Cardiac septum (tissue), 1 donor: ENCODE measurements around the gene GPM6B. TPM values are rescaled to one million over a fixed set of nuclear protein-coding genes. Genes with fewer than 3 reads are reported as not detected.

Source experiments
- DNase-seq: peaks from one replicate; pipeline ENCODE4 v3.0.0-alpha.2; 2020; ENCODE audit warnings: low spot score
- intact Hi-C: fragments of 100-400 bp; cut with DNase I; formaldehyde crosslinking; loops from one replicate; pipeline ENCODE4 v1.14.0; 2022
- total RNA-seq: library from RNA; stranded (reverse); fragmentation: NEBNext Ultra II Directional; extraction: Animal tissue kit (Norgen Biotek cat#: 25700); gene quantifications from one replicate; pipeline ENCODE4 v1.2.1, GENCODE V29; 2021
- donor health status: DM: no; HTN: no; CAD: no.

Gene GPM6B
- total RNA-seq, 1 donor from 2014 or later: 2.0 TPM

DNA sequence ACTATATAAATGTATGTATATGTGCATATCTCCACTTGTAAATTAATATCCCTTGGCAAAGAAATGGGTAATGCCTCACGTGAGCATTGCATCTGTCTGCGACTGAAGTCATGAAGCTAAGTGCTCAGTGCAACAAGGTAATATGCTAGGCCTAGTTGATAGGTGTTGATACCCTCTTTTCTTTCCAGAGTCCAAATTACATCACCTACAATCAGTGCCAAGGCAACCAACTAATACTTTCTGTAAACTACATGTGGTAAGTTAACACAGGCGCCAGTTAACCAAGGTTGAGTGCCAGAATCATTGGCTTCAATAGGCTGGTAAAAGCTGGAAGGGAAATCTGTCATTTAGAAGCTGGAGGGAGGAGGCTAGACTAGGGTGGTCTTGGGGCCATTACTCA is 41.1 kb downstream of the GPM6B start:
- intact Hi-C loops: no loop called here
- DNase-seq: no peak

DNA sequence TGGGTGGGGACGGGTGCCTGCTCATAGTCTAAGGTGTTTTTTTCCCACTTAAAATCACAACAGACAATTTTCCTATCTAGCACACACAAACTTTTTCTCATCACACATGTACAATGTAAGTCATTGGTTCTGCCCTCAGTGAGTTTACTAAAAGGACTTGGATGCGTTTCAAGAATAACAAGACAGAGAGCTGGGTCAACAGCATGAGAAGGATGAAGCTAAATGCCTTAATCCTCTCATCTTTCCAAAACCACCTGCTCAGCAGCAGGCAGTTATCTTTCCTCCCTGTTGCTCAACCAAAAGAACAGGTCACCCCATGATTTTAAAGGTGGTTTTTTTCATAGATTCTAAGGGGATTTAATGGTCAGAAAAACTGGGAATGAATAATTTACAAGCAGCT is 42.2 kb downstream of the GPM6B start:
- intact Hi-C loops: no loop called here
- DNase-seq: no peak

DNA sequence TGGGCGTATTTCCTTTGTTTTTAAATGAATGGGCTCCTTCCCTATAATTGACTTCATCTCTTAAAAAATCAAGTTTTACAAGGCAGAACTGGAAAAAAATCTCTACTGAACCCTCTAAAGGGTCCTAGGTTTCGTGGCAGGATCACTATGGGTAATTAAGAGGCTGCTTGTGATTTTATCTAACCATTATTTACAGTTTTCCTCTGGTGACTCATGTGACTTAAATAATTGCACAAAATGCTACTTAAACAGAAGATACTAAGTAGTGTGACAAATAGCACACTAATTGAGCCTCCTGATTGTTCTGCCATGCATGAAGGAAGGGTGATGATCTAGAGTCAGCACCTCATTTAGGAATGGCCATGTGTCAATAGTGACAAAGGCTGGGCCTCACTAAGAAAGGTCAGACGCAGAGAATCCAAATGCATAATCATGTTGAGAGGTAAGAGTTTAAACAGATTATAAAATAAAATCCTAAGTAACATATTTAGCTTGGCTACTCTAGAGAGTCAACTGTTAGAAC is 46.8 kb downstream of the GPM6B start:
- no peak for DNase-seq
- intact Hi-C loops: no loop called here

DNA sequence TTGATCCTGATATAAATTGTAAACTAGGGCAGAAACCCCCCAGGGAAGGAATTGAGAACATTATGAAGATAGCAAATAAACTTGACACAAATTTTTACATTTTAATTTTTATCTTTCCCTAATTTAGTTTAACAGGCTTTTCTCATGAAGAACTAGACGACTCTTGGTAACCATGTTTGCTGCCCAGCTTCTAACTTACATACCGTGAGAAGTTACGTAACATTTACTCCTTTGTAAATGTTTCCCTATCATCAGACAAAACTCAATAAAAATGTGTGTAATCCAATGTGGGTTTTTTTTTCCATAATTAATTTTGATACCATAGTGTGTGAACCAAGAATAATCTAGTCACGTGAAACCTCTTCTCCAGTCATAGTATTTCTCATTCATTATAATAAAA is 48.0 kb downstream of the GPM6B start:
- no peak for DNase-seq
- intact Hi-C loops: no loop called here

DNA sequence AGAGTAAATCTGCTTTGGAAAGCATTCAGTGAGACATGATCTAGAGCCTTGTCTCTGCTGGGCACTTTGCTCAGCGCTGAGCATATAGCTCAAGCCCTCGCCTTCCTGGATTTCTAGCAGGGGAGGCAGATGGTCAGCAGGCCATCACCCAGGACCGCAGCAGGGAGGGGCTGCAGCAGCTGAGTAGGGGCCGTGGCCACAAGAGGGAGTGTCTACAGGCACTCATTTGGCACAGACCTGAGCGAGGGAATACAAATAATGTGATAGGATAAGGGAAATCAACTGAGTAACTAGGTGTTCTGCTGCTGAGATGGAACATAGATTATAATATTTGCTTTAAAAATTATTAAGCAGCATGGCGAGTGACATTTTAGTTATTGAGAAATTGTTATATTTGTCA is 52.1 kb downstream of the GPM6B start:
- DNase-seq: no peak
- intact Hi-C loops: no loop called here

DNA sequence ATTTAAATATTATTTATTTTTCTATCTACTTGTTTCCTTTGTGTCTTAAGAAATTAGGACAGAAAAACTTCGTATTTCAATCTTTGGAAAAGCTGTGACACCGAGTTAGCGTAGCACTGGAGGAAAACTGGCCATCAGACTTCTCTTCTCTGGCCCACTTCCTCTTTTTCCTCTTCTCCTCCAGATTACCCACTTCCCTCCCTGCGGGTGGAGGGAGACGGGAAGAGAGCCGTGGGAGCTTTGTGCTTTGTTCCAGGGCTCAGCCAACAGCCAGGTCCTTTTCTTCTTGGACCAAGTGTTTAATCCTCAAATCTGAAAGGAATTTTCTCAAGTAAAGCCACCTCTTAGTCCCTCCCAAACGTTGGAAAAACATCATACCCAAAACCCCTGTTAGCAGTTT is 52.6 kb downstream of the GPM6B start:
- intact Hi-C loops: no loop called here
- no peak for DNase-seq

DNA sequence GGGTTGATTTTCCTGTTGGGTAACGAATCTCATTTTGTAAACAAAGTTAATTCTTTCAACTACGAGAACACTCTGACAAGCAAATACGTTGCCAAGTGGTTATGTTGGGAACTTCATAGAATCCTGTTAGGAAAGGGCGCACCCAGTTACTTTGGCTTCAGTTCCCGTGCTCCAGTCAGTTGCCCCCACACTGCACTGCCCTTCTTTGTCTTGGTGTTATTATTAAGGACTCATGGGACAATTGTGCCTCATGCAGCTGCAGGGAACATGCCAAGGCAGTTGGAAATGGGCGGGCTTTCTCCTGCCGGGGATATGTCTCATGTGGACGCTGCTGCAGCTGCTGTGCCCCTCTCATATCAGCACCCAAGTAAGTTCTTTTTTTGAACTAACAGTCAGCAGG is 53.4 kb downstream of the GPM6B start:
- intact Hi-C loops: no loop called here

DNA sequence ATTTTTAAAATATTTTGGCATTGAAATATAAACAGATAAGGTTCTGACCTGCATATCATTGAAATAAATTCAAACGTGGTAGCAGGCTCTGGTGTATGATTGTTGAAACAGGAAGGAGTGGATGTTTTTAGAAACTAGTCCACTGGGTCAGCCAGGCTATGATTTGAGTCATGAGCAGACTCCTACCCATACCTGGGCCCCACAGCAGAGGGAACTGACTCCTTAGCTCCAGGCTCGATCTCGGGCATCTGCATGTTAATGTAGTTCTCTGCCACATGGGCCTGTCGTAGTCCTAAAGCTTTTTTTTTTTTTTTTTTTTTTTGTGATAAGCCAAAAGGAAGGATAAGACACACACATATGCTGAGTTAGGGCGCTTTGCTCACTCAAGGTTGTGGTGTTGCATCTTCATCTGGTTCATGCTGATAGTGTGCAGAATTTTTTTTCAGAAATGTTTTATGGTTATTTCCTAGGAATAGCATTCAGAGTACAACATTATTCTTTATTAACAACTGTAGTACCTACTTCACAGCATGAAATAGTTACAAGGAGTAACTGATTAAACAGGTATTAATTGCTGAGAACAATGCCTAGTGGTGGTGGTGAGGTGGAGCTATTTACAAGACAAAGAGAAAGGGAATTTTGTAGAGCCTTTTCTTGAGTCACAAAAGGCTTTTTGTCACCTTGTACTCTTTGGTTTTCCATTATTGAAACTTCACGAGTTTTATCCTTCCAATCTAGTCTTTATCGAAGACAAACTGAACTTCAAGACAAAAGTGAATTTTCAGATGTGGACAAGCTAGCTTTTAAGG is 55.1 kb downstream of the GPM6B start:
- intact Hi-C loops: no loop called here
- DNase-seq: no peak

More for the DNA sequence above, 53.4 kb downstream of the GPM6B start:
- DNase-seq: peak; percentile 77

DNA sequence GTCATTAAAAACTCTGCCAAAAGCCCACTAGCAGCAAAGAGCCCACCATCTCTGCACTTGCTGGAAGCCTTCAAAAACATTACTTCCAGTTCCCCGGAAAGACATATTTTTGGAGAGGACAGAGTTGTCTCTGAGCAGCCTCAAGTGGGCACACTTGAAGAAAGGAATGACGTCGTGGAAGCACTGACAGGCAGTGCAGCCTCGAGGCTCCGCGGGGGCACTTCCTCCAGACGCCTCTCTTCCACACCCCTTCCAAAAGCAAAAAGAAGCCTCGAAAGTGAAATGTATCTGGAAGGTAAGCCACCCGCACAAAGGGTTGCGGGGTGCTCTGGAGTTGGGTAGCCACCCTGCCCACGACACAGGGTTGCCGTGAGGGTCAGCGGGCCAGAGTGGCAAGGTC is 56.5 kb downstream of the GPM6B start:
- intact Hi-C loops: no loop called here
- no peak for DNase-seq

DNA sequence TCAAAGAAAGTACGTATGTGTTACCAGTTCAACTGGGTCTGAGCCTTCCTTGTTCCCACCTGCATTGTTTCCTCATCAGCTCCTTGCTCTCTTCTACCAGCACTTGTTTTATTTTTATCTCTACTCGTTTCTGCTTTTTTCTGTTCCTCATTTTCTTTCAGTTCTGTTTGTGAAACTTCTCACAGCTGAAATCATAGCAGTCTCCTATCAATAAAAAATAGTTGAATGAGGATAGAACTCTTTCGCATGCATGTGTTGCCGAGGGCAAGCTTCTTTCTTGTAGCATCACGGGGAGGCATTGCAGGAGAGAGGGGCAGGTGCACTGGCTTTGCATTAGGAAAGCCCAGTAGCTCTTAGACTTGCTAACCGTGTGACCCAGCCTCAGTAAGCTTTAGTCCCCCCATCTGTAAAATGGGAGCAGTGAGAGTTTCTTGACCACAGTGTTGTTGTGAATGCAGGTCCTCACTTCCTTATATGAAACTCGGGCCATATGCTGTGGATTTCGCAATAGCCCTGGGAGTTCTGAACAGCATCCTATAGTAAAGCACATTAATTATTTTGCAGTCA is 57.7 kb downstream of the GPM6B start:
- intact Hi-C loops: no loop called here
- DNase-seq: no peak

DNA sequence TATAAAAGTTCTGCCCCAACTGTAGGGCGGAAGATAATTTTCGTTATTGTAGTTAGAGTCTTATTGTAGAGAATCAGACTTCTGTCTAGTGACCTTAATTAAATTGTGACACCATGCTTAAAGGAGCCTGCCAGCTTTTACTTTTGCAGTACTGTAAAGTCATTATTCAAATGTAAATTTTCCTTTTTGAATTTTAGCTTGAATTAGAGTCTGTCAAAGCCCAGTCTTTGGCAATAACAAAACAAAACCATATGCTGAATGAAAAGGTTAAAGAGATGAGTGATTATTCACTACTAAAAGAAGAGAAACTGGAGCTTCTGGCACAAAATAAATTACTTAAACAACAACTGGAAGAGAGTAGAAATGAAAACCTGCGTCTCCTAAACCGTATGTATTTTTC is 60.5 kb downstream of the GPM6B start:
- DNase-seq: no peak
- intact Hi-C loops: no loop called here

DNA sequence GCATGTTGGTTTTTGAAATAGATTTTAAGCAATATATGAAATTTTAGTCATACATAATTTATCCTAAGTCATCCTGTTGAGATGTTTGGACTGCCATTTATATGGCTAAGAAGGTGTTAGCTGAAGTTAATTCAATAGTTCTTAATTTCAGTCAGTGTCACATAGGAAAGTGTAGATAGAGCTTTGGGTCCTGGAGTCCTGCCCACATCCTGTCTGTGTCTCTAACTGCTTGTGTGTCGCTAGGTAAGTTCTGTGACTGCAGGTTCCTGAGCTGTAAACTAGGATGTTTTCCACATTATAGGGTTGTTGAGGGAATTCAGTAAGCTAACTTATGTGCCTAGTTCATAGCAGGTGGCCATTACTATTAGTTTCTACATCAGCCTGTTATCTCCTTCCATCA is 61.6 kb downstream of the GPM6B start:
- intact Hi-C loops: no loop called here
- DNase-seq: no peak

DNA sequence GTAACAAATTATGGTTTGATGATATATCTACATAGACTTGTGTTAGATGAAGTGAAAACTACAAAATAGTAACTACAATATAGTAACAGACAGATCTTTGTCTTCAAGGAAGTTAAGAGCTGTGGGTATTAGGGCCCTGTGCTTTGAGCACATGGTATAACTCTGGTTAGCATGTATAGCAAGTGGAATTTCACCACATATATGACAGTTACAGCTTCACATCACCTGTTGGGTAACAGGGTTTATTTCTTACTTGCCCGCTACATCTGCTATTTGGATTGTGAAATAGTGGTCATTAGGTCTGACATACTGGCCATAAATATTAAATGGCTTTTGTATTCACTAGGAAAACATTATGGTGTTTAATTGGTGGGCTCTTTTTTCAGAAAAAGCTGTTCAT is 62.1 kb downstream of the GPM6B start:
- no peak for DNase-seq
- intact Hi-C loops: no loop called here

DNA sequence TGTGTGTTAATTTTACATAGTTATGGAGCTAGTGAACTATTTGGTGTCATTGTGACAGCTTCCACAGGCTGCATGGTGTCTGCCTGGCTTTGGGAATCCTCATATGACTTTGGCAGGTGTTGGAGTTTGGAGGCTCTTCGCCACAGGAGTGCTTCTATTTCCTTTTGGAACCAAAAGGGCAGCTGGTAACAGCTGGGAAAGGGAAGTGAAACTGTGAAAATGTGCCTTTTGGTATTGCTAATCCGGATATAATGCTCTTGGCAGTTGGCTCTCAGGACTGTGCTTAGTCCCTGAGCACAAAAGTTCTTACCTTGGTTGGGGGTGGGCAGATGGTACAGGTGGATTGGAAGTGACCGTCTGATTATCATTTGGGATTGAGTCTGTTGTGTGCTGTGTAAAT is 64.2 kb downstream of the GPM6B start:
- DNase-seq: no peak
- intact Hi-C loops: no loop called here

DNA sequence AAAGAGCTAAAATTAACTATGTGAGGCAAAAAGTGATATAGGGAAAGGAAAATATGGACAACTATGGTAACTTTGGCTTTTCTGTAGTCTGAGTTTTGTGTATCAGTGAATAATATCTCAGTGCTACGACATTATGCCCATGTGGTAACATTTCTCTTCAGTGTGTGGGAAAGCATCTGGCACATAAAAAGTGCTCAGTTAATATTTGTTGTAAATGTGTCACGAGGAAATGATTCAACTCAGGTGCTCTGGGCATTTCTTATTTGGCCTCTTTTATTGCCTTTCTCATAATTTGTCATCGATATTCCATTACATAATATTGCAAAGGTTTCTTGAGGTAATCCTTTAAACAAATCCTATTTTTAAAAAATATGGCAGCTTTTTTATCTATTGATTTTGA is 64.8 kb downstream of the GPM6B start:
- no peak for DNase-seq
- intact Hi-C loops: no loop called here

DNA sequence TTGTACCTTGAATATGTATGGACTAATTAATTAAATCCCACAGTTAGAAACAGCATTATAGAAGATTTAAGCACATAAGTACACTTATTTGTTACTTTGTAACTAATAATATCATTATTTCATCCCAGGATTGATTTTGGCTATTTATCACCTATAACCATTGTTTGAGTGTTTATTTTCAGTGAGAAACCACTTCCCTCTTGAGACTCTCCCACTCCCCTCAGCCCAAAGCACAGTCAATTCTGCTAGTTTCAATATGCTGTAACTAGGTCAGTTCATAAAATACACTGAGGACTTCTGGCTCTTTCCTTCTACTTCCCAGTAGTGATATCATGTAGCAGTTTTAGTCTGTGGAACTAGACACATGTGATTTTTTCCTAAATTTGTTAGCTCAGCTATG is 66.1 kb downstream of the GPM6B start:
- no peak for DNase-seq
- intact Hi-C loops: loop anchor here (2.0 kb wide), 1 partner anchor 282 kb away; no protein-coding TSS in a partner anchor

DNA sequence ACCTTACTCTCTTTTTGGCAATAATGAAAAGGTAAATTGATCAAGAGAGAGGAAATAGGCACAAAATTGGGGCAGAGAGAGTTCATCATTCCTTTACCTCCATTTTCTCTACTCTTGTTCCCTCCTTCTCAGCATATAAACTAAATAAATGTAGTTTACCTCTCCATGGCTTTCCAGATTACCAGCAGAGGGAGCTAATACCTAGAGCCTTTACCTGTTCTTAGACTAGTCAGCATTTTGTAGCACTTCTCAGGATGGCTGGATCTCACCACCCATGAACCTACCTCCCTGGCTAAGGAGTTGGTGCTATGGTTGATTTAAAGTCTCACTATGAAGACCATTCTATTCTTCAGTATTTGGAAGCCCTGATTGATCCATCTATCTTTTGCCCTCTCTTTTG is 66.7 kb downstream of the GPM6B start:
- intact Hi-C loops: loop anchor here (2.0 kb wide), 1 partner anchor 283 kb away; no protein-coding TSS in a partner anchor
- DNase-seq: no peak

DNA sequence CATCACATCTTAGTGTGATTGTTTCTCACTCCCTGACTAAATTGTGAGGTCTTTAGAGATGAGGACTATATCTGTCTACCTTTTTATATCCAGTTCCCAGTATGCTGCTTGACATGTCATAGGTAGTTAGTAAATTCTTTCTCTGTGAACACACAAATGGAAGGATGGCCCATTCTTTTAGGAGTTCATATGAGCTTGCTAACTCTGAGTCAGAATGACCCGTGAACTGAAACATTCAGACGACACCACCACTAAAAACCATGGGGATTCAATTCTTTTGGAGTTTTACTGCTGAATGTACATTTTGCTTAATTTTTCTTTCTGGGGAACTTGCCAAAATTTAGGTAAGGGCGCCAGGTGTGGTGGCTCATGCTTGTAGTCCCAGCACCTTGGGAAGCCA is 68.4 kb downstream of the GPM6B start:
- intact Hi-C loops: loop anchor here (5.0 kb wide), 1 partner anchor 91 kb away; no protein-coding TSS in a partner anchor
- no peak for DNase-seq

DNA sequence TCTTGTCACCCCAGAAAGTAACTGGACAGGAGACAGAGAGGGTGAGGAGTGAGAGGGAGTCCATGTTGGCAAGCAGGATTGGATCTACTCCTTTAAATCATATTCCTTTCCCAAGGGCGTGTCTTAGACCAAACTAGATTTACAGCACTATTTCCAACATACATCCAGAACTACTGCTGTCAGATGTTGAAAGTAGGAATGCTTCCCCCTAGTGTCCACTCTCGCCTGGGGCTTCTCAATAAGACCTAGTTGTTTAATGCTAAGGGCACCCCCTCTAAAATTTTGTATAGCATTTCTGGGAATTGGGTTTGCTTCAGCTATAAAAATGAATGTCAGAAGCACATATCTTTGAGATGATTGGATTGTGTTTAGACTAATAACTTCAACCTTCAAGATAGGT is 69.1 kb downstream of the GPM6B start:
- intact Hi-C loops: loop anchor here (5.0 kb wide), 1 partner anchor 91 kb away; no protein-coding TSS in a partner anchor
- no peak for DNase-seq

DNA sequence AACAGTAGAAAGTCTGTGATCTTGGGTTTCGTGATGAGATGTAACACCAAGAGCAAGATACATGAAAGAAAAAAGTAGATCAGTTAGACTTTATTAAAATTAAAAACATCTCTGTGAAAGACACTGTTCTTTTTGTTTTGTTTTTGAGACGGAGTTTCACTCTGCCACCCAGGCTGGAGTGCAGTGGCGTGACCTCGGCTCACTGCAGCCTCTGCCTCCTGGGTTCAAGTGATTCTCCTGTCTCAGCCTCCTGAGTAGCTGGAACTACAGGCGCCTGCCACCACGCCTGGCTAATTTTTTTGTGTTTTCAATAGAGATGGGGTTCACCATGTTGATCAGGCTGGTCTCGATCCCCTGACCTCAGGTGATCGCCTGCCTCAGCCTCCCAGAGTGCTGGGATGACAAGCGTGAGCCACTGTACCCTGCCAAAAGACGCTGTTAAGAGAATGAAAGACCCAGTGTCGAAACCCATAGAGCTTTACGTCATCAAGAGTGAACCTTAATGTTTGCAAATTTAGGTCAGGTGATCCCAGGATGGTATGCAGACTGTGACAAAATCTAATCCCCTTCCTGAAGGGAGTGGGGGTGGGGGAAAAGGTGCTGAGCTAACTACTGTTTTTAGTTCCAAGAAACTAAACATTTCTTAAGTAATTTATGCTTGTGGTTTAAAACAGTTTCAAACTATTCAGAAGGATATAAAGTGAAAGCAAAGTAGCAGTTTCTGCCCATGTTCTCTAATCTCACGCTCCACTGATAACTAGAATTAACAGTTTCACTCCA is 74.3 kb downstream of the GPM6B start:
- DNase-seq: no peak
- intact Hi-C loops: no loop called here
